ENCODE data around the gene GLI3.

The GLI3 gene

DNA sequence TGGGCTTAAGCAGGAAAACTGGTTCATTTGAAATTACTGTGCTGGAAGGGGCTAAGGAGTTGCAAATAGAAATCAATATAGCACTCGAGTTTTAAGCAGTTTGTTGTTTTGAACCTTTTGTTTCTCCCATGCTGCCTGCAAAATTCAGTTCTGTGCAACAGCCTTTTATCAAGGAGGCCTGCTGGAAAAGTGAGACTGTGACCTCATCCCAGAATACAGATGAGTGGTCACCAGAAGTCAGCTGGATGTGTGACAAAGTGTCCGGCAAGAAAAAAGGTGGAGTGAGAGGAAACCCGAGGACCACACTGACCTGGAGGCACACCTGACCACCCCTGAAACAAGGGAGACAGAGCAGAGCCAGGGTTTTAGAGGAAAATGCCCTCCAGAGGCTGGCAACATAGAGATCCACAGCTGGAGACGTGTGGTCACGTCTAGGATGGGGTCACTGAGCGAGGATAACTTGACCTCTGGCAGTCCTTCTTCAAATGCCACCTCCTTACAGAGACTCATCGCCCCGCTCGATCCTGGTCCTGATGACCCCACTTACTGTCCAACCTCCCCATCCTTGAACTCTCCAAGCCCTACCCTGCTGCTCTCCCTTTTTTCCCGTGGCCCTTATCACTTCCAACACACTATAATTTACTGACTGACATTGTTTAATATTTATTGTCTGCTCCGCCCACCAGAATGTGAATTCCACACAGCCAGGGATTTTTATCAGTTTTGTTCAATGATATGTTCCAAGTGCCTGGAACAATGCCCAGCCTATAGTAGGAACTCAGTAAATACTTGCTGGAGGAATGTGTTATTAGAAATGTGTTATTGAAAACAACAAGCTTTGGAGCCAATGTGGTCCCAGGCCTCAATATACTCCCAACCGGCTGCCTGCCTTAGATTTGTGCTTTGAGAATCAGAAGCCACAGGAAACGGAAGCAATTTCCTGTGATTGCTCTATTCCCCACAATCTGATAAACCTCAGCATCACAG is 243.8 kb downstream of the GLI3 start:
- FAIRE-seq, result no peak

DNA sequence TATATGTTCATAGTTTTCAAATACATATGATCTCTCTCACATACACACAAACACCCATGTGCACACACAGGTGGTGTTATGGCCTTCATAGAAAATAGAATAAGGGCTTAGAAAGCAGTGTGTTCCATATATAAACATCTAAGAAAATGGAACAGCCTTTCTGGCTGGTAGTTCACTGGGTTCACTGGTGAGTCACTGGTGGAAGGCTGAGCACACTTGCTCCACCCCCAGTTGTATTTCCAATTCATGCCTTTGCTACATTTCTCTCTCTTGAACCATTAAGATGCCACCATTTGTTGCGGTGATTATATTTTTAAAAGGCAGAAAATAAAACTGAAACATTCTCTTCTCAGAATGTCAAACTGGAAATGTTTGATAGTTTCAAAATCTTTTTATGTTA is 252.1 kb downstream of the GLI3 start:
- FAIRE-seq, result no peak

DNA sequence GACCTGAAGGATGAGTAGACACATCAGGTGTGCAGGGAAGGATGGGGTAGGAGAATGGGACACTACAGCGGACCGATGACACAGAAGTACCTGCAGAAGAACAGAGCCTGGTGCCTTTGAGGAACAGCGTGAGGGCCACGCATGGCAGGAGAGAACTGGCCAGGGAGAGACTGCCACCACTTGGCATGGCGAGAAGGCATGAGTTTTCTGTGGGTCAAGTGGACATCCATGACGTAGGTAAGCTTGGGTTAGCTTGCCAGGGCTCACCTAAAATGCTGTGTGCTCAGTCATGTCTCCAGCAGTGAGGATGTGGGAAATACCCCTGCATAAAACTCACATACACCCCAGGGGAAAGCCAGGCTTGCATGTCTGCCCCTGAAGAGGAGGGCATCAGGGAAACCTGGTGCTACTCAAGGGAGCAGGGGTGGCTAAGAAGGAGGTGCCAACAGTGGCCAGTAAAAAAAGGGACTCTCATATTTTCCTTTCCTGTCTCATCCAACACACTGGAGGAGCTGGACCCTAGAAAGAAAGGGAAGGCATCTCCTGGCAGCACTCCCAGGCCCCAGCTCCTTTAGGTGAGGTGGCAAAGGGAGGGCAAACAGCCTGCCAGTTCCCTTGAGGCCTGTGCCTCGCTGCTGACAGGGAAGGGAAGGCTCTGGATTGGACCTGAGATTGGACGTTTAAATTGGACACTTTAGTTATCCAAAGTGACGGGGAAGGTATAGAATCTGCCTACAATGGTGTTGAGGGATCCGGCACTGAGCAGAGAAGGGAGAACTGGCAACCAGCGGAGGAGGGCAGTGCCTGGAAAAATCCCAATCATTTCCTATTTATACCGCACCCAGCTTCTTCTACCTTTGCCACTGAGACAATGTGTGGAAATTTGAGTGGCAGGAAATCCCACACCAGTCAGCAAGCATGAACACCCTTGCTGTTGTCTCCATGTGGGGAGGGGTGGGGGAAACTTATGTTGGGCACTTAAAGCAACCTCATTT is 255.7 kb downstream of the GLI3 start:
- FAIRE-seq, result no peak

DNA sequence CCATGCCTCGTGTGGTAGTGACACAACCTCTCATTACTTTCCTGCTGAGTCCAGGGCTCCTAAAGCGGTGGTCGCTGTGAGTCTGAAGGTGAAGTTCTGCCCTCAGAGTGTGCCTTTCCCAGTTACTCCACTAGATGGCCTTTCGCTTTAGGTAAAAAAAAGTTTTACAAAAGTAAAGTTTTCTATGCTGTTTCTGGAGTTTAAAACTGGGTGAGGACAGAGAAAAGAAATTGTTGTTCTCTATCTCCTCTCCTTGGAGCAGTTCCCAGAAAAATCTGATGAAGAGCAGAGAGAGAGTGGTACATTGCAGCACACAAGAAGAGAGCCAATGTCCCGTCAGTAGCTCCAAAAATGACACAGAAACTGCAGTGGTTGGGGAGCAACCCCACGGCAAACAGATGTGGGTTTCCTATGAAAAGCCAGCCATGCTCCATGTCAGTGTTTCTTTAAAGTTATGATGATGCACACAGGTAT is 257.1 kb downstream of the GLI3 start:
- no peak for FAIRE-seq

DNA sequence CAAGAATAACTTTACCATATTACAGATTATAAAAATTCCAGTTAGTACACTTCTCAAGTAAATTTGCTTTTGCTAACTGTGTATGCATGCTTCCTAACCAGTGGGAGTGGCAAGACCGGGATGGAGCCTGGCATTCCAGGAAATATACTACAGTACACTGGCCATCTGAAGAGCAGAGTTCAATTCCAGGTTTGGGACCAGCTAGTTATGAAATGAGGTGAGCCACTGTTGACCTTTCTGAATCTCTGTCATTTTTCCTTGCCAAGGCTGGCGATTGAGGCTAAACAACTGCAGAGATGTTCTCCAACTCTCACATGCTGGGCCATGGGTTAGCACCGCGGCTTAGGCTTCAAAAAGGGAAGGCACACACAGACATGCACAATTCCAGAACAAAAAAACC is 258.2 kb downstream of the GLI3 start:
- no peak for FAIRE-seq

DNA sequence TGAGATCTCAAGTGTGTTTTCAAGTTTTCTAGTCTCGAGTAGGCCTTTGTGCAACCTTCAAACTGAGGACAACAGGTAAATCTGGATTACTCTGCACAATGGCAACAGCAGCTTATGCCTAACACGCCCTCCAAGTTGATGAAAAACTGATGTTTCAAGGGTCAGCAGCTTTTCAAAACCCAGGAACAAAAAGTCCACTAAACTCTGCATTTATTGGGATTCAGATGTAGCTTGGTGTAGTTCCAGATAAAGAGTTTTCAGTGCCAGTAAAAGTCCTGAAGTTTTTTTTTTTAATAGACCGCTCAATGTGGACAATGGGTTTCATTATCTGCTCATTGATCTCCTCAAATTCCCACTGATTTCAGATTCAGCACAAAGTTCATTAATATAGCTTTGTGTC is 259.3 kb downstream of the GLI3 start:
- no peak for FAIRE-seq

DNA sequence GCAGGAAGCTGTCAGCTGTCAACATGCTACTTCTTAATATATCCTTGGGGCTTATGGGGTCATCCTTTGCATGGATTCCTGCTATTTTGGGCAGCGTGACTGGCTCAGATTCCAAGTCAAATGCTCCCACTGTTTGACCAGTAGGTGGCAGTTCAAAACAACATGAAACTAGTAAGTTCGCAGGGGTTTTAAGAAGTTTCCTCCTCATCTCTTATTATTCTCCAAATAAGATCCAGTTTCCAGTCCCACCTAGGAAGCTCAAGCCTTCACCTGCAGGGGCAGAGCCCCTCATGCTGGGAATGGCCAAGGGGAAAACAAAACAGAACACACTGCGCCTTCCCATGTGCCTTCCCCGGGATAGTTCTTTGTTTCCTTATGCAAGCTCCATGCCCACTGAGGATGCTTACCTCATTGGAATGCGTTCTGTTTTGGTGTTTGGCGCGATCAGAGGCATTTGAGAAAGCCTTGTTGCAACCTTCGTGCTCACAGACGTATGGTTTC is 259.8 kb downstream of the GLI3 start:
- no peak for FAIRE-seq

DNA sequence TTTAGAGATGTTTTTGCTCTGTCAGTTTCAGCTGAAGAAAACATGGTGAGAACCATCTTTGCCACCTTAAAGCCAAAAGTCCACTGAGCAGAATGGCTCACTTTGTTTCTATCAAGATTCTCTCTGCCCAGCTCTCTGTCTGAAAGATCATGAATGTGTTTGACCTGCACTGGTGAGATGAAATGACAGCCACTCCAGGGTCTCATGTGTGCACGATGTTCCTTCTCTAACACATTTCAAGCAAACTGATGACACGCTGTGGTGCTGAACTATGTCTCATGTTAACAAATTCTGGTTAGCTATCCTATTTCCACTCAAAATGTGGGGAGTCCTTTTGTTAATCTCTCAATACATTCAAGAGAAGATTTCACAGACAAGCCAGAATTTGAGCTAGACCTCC is 260.6 kb downstream of the GLI3 start:
- FAIRE-seq, result no peak

DNA sequence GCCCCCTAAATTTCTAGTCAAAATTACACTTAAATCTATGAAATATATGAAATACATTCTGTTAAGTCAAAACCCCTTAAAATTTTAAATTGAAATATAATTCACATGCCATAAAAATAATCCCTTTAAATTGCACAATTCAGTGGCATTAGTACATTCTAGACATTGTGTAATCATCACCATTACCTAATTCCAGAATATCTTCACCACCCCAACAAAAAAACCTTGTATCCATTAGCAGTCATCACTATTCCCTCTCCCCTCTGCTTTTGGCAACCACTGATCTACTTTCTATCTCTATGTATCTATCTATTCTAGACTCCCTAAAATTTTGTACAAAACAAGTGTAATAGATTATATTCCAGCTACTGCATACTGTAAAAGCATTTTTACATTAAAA is 261.2 kb downstream of the GLI3 start:
- FAIRE-seq, result no peak

DNA sequence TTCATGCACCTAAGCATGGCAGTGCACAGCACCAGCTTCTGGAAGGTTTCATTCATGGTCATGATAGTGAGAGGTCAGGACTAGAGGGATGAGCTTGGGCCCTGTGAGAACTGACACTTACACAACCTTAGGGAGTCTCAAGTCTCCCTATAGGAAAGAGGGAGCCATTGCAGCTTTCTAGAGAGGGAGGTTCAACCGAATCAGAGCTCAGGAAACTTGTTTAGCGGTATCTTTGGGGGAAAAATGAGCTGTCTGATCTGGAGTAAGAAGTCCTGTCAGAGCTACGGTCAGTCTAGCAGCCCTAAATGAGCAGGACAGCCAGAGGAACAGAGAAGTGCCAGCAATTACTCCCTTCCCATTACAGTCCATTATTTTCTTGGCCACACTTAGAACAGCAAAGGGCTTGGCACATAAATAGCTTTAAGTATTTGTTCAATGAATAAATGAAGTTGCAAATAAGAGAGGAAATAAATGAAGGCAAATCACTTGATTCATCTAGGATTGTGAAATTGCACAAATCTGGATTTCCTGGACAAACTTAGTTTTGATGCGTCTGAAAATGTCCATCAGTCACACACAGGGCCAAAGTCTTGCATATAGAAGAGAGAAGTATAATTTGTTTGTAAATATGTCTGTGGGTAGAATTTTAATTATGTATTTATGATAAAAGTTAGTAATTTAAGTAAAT is 262.0 kb downstream of the GLI3 start:
- no peak for FAIRE-seq

DNA sequence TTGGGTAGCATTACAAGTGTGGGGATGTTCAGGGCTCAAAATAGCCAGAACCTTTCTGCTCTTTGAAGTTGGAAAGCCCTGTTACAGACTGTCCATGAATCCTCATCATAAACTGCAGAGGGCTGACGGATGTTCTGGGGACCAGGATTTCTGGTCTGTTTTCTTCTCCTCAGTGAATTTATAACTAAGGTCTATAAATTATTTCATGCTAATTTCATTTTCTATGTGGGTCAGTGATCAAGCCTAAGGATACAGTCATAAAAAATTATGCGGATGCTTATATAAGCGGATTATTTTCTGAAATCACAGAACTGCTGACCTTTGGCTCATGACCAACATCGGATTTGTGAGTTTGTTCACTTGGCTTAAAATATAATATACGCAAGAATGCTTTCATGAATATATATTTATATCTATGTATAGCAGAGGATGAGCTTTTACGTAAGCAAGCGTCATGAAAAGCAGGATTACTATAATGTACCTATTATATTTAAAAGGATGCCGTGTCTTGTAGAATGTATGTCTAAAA is 263.7 kb downstream of the GLI3 start:
- no peak for FAIRE-seq

DNA sequence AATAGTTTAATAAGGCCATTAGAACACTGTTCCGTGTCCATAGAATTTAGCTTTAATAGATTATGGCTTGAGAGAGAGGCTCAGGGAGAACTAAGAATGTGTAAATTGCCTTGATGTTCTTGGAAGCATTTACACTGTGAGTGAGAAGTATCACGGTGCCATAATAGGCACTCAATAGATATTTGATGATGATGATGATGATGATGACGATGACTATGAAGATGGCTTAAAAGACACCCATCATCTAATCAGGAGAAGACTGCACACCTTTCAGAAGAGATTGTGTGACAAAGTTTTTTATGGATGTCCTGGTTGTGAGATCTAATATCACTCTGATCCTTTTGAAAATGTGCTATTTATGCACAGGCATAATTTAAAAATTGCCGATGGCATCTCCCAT is 264.2 kb downstream of the GLI3 start:
- FAIRE-seq, result no peak

DNA sequence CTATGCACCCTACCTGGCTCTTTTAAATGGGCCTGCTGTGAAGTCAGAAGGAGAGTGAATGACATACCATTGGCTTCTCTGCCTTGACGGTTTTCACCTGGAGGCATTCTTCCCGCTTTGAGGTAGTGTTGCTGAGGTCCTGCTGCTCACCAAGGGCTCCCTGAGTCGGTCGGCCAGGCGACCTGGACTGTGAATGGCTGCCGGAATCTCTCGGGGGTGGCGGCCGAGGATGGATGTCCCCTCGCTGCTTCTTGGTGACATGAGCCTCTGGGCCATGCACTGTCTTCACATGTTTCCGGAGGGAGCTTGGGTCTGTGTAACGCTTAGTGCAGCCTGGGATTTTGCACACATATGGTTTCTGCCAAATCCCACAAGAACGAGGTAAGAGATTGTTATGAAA is 264.7 kb downstream of the GLI3 start:
- no peak for FAIRE-seq

DNA sequence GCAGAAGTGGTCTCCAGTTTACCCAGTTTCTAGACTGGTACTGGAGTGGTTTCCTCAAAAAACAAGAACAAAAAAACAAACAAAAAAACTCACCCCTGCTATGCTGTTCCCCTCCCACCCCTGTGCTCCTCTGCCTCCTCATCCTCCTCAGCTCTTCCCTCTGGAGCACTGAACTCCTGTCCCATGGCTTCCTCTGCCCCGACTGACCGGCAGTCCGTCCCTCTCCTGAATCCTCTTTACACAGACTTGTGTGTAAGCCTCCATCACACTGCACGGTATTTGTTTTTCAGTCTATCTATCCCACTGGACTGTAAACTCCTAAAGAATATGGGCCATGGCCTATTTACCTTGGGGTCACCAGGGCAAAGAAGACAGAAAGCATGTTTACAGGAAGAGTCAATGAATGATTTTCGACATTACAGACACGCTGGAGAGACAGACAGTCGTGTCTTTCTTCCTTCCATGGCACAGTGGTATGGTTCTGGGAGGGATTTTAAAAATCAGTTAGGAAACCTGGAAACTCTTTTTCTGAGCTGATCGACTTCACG is 265.3 kb downstream of the GLI3 start:
- FAIRE-seq, result no peak

DNA sequence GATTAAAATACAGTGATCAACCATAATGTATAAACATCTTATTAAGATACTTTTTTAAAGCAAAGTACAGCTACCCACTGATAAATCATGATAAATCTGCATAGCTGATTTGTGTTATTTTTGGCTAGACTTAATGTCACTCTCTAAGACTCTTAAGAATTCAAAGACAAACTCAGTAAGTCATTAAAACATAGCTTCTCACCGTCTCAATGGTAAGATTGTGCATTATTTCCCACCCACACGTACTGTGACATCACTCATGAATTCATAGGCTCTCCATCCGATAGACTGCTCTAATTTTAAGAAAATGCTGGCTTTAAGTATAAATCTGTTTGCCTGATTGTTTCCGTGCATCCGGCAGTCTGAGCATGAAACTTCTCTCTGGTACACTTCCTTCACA is 266.1 kb downstream of the GLI3 start:
- FAIRE-seq, result no peak

DNA sequence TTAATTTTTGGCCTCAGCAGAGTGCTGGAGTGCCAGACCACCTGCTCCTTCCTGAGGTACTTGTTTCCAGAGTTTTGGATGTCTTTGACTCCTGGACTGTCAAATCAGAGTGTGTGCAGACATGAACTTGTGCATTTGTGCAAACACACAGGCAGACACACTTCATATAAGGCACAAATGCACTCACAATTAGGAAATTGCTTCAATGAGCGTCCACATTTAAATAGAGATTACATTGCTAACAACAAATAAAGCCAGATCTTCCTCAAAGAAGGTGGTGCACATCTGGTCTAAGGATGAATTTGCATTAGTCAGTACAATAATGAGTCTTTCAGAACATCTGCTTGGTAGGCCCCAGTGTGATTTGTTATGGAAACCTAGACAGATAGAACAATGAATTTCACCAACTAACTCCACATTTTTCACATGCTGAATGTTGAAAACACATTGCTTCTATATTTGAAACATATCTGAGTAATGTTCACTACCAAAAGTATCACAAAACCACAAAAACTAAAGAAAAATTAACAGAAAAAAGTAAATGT is 267.4 kb downstream of the GLI3 start:
- no peak for FAIRE-seq

DNA sequence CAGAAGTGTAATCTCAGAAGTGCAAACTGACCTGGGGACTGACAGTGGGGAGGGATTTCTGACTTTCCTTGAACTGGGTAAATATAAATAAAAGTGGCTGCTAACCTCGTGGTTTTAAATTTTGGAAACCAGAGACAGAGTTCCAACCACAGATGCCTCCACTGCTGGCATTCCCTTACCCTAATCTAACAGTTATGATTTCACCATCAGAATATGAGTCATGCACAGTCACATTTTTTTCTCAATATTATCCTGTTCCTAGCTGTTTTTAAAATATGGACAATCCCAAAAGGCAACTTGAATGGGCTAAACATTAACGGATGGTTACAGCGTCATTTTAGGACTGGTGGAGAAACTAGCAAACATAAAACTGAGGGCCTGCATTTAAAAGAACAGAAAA is 269.9 kb downstream of the GLI3 start:
- no peak for FAIRE-seq

DNA sequence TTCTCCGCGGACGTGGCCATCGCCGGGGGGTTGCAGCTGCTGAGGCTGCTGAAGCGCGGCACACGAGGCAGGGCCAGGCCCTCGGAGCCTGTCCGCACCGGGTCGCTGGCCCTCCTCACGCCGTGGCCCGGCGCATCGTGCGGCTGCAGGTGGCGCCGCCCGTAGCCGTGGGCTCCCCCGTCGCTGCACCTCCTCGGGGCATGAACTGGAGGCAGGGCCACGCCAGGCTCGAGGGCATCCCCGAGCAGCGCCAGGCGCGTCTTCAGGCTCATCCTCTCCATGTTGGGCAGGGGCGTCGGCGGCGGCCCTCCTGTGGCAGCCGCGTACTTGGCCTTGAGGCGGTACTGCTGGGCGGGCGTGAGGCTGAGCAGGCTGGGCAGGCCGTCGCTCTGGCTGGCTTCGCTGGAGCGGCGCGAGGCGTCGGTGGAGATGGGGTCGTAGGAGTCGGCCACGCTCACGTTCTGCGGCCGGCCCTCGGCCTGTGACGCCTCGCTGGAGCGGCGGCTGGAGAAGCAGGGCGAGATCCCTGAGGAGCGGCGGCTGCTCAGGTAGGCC is 271.0 kb downstream of the GLI3 start:
- FAIRE-seq, result no peak

DNA sequence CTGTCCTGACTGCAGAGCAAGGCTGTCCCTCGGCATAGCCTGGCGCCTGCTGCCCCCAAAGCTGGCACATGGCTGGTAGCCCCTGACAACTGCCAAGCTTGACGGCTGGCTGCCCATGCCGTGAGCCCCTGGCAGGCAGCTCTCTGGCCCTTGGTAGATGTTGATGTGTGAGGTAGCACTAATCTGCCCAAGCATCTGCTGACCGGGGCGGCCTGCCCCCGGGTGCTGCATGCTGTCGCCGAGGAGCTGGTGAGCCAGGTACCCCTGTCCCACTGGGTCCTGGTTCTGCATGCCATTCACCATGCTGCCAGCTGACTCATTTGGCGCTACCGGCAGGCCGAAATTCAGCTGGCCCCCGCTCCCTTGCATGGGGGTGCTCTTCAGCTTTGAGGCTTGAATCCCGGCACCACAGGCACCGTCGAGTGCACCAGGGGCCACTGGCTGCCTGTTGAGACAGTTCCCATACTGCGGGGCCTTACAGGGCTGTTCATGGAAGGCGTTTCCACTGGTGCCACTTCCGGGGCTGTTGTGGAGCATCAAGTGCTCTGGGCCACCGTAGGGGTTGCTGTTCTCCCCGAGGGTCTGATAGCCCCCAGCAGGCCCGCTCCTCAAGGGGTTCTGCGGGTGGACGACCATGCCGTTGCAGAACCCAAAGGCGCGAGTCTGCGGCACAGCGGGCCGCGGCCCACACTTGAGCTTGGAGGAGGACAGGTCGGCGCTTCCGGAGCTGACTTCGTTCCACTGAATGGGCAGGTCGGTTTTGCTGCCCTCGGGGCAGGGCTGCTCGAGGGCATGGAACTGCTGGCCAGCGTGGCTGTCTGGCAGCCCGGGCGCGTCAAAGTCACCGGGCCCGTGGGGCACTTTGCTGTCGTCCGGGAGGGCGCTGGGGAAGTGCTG is 271.9 kb downstream of the GLI3 start:
- no peak for FAIRE-seq

DNA sequence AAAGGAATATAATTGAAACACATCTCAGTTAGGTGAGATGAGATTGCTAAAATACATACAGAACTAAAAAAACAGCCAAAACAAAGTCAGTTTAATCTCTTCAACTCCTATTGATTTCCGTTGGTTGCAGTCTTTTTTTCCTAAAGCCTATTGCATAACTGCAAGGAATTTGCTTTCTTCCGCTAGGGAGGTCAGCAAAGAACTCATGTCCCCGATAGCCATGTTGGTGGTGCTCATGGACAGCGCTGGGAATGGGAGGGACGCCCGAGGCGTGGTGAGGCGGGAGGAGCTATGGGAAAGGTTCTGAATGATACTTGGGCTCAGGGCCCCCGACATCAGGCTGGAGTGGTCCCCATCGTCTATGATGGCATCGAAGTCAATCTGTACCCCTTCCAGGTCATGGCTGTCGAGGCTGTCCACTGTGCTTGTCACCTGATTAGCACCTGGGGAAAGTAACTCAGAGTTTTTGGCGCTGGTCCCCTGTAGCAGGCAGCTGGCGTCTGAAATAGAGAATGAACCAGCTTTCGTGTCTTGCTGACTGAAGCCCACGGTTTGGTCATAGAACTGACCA is 272.7 kb downstream of the GLI3 start:
- no peak for FAIRE-seq
